ENCODE measurements around the gene PPP1R16B. TPM values are rescaled to one million over a fixed set of nuclear protein-coding genes. Genes with fewer than 3 reads are reported as not detected.

Gene PPP1R16B
- total RNA-seq, result 58.0 and 64.7 TPM in 2 replicates

GRCh38 chr20:38805502-38805957, at the start of gene PPP1R16B:
Gene PPP1R16B, plus strand, starts transcription at chr20:38805697. Its CDS starts 30,229 bp downstream, at chr20:38835926.

GRCh38 chr20:38926142-38926933, 120.8 kb downstream of the PPP1R16B start, which contains the start of gene FAM83D:
Gene FAM83D, plus strand, starts transcription at chr20:38926417. Its CDS starts 26 bp downstream, at chr20:38926443.

GRCh38 chr20:38962044-38962927, 156.8 kb downstream of the PPP1R16B start, which contains the start of gene DHX35:
Gene DHX35, plus strand, starts transcription at chr20:38962344. Its CDS starts 24 bp downstream, at chr20:38962368.

Other genes starting within 250 kb of the PPP1R16B start
- gene ADIG, start 224.5 kb upstream of the PPP1R16B start, total RNA-seq, result not detected in 2 replicates
- gene ARHGAP40, start 203.9 kb upstream of the PPP1R16B start, total RNA-seq, result 0.59 and 0.87 TPM in 2 replicates
- not detected in 2 replicates for gene SLC32A1, start 81.2 kb upstream of the PPP1R16B start, total RNA-seq
- 10.6 and 12.0 TPM in 2 replicates for gene ACTR5, start 57.2 kb upstream of the PPP1R16B start, total RNA-seq
- 51.6 and 57.4 TPM in 2 replicates for gene FAM83D, start 120.7 kb downstream of the PPP1R16B start, total RNA-seq
- 8.5 and 8.9 TPM in 2 replicates for gene DHX35, start 156.6 kb downstream of the PPP1R16B start, total RNA-seq

Measured in mammary microvascular endothelial cell (primary cell).